Stimulated activated CD8-positive, alpha-beta memory T cell treated with anti-CD3 and anti-CD28 coated beads, Interleukin-4, amount 100 ng/mL, for 48 hours (primary cell): Measurements from ENCODE around the gene RETN.

Experiments used
- DNase-seq: peaks from one replicate; pipeline ENCODE4 v3.0.0-alpha.2; 2020

Gene RETN

GRCh38 chr19:7661744-7662538, 6.9 kb upstream of the RETN start:
- no peak for DNase-seq

- no peak for DNase-seq
These were observed 6.2 kb upstream of the RETN start for GRCh38 chr19:7662657-7663056.

- no peak for DNase-seq
These were observed 5.1 kb upstream of the RETN start for GRCh38 chr19:7663706-7664105.

- no peak for DNase-seq
These were observed 3.8 kb upstream of the RETN start for GRCh38 chr19:7665076-7665475.

DNA sequence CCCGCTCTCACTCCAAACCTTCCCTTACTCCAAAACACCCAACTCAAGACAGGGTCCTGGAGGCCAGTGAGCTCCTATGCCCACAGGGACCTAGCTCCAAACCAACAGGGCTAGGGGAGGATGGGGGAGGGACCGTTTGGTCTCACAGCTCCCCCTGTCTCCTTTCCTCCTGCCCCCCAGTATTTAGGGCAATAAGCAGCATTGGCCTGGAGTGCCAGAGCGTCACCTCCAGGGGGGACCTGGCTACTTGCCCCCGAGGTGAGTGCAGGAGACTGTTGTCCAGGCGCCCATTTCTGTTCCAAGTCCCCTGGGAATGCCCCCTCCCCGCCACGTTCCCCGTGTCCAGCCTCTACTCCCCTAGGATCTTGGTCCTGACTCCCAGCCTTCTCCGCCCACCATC, 792 bp downstream of the RETN start:
- DNase-seq, result no peak

- DNase-seq, result no peak
These were observed 1.4 kb downstream of the RETN start for GRCh38 chr19:7670150-7670783.

- no peak for DNase-seq
These were observed 1.9 kb downstream of the RETN start for GRCh38 chr19:7670790-7671189.

- DNase-seq, result no peak
These were observed 3.7 kb downstream of the RETN start for GRCh38 chr19:7672522-7672921.

- DNase-seq, result peak; percentile 66
These were observed 5.5 kb downstream of the RETN start for GRCh38 chr19:7674010-7675005.

GRCh38 chr19:7676376-7676775, 7.5 kb downstream of the RETN start:
- no peak for DNase-seq

DNA sequence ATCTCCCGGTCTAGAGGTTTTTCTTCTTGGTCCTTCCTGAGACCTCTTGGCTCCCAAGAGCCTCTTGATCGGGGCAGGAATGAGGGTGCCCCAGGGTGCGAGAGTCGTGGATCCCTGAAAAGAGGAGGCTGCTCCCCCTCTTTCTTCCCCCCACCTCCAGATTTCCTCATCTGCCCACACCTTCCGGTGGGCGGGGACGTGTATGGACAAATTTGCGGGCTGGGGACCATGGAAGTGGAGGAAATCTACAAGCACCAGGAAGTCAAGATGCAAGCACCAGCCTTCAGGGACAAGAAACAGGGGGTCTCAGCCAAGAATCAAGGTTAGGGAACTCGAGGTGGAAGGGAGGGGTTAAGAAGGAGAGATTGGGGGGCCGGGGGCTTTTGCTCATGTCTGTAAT, 8.0 kb downstream of the RETN start, which contains the start of gene MCEMP1:
Gene MCEMP1 (plus strand): TSS at position 237 of the 400 bp plus-strand sequence. CDS start 31 bp downstream, at position 268.
- DNase-seq, result no peak

DNA sequence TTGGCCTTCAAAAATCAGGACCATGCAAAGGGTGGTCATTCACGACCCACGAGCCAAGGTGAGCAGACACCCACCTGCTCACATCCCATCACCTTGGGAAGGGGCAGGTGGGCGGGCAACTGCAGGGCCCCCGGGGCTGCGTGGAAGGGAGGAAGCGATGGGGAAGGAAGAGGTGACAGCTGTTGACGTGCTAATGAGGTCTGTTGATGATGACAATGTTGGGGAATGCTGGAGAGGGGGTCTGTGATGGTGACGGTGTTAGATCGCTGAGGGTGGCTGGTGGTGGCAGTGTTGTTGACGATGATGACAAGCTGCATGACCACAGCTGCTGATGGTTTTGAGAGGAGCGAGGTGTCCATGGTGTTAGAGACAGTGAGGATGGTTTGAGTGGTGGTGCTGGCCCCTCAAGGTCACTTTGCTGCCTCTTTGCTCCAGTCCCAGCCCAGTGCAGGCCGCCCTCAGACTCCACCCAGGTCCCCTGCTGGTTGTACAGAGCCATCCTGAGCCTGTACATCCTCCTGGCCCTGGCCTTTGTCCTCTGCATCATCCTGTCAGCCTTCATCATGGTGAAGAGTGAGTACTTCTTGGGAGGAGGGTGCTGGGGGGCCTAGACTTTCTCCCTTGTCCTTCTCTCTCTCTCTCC, 8.9 kb downstream of the RETN start:
- DNase-seq, result no peak

DNA sequence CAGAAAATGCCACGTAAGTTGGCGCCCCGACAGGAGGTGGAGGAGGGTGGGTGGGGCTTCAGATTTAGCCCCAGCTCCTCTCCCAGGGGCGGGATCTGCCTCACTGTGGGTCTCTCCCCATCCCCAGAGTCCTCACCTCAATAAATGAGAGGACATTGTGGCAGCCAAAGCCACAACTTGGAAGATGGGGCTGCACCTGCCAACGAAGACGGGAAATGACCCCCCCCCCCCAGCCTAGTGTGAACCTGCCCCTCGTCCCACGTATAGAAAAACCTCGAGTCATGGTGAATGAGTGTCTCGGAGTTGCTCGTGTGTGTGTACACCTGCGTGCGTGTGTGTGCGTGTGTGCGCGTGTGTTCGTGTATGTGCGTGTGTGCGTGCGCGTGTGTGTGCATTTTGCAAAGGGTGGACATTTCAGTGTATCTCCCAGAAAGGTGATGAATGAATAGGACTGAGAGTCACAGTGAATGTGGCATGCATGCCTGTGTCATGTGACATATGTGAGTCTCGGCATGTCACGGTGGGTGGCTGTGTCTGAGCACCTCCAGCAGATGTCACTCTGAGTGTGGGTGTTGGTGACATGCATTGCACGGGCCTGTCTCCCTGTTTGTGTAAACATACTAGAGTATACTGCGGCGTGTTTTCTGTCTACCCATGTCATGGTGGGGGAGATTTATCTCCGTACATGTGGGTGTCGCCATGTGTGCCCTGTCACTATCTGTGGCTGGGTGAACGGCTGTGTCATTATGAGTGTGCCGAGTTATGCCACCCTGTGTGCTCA, 10.3 kb downstream of the RETN start:
- peak; percentile 69 for DNase-seq

GRCh38 chr19:7679771-7680605, 11.1 kb downstream of the RETN start:
- DNase-seq, result no peak

GRCh38 chr19:7680606-7681339, 11.9 kb downstream of the RETN start, which contains the start of gene TRAPPC5:
Gene TRAPPC5, plus strand, starts transcription at chr19:7680833. Its CDS starts 1,421 bp downstream, at chr19:7682254.
- DNase-seq, result peak; percentile 89

- DNase-seq, result peak; percentile 90
These were observed 12.7 kb downstream of the RETN start for GRCh38 chr19:7681340-7682174.

DNA sequence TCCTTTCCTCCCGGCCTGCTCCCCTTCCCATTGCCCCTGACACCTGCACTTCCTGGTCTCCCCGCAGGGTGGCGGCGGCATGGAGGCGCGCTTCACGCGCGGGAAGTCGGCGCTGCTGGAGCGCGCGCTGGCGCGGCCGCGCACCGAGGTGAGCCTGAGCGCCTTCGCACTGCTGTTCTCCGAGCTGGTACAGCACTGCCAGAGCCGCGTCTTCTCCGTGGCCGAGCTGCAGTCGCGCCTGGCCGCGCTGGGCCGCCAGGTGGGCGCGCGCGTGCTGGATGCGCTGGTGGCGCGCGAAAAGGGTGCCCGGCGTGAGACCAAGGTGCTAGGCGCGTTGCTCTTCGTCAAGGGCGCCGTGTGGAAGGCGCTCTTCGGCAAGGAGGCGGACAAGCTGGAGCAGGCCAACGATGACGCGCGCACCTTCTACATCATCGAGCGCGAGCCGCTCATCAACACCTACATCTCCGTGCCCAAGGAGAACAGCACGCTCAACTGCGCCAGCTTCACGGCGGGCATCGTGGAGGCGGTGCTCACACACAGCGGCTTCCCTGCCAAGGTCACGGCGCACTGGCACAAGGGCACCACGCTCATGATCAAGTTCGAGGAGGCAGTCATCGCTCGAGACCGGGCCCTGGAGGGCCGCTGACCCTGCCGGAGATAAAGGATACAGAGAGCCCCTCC, 13.5 kb downstream of the RETN start:
- DNase-seq, result no peak
